Right ventricle myocardium superior (tissue), 1 donor: ENCODE data around the gene LIPG. TPM values are rescaled to one million over a fixed set of nuclear protein-coding genes. Genes with fewer than 3 reads are reported as not detected.

Experiments used
- ATAC-seq: fragments of 200-7000 bp; cut with Tn5 transposase; one replicate; pipeline ENCODE4 v1.9.1; 2020; ENCODE audit warnings: mild to moderate bottlenecking; ENCODE audit not compliant: poor library complexity
- DNase-seq: peaks from one replicate; pipeline ENCODE4 v3.0.0-alpha.2; 2020
- intact Hi-C: fragments of 100-400 bp; cut with DNase I; formaldehyde crosslinking; loops from one replicate; pipeline ENCODE4 v1.11.2; 2022
- total RNA-seq: library from RNA; stranded (reverse); fragmentation: NEBNext Ultra II Directional; extraction: Animal tissue kit (Norgen Biotek cat#: 25700); gene quantifications from one replicate; pipeline ENCODE4 v1.2.1, GENCODE V29; 2021
- donor health status: DM: no; HTN: yes; CAD: no; lungs with severe emphysema.

Gene LIPG
- total RNA-seq, 1 donor from 2014 or later = 0.19 TPM

GRCh38 chr18:49621717-49622351 is 60.0 kb downstream of the LIPG start:
- intact Hi-C loops = no loop called here
- no peak for ATAC-seq
- no peak for DNase-seq

- intact Hi-C loops = no loop called here
- ATAC-seq = no peak
Measured at GRCh38 chr18:49623571-49623970, 61.7 kb downstream of the LIPG start.

GRCh38 chr18:49625021-49625691 is 63.3 kb downstream of the LIPG start:
- DNase-seq (no peak), ATAC-seq (no peak)
- intact Hi-C loops = no loop called here

More at GRCh38 chr18:49623571-49623970, 61.7 kb downstream of the LIPG start:
- DNase-seq = no peak

GRCh38 chr18:49626842-49627467 is 65.1 kb downstream of the LIPG start:
- intact Hi-C loops = no loop called here

GRCh38 chr18:49628119-49628518 is 66.3 kb downstream of the LIPG start:
- DNase-seq = no peak
- intact Hi-C loops = no loop called here

More at GRCh38 chr18:49626842-49627467, 65.1 kb downstream of the LIPG start:
- DNase-seq (no peak), ATAC-seq (no peak)

GRCh38 chr18:49628881-49629795 is 67.3 kb downstream of the LIPG start:
- ATAC-seq (peak; percentile 62), DNase-seq (peak; percentile 68)
- intact Hi-C loops = no loop called here

More at GRCh38 chr18:49628119-49628518, 66.3 kb downstream of the LIPG start:
- ATAC-seq = no peak

- intact Hi-C loops = no loop called here
- ATAC-seq = peak; percentile 23
- DNase-seq = no peak
Measured at GRCh38 chr18:49630246-49630699, 68.4 kb downstream of the LIPG start.

GRCh38 chr18:49631146-49631866 is 69.4 kb downstream of the LIPG start:
- ATAC-seq (peak; percentile 18), DNase-seq (no peak)
- intact Hi-C loops = no loop called here

GRCh38 chr18:49632588-49632987 is 70.7 kb downstream of the LIPG start:
- intact Hi-C loops = no loop called here
- DNase-seq (no peak), ATAC-seq (peak; percentile 52)

GRCh38 chr18:49638209-49638785 is 76.4 kb downstream of the LIPG start:
- no peak for DNase-seq
- intact Hi-C loops = no loop called here

GRCh38 chr18:49638891-49639557 is 77.2 kb downstream of the LIPG start:
- ATAC-seq = no peak
- no peak for DNase-seq
- intact Hi-C loops = no loop called here

More at GRCh38 chr18:49638209-49638785, 76.4 kb downstream of the LIPG start:
- ATAC-seq = no peak

- ATAC-seq = peak; percentile 55
Measured at GRCh38 chr18:49639643-49640391, 78.0 kb downstream of the LIPG start.

GRCh38 chr18:49640741-49641140 is 78.9 kb downstream of the LIPG start:
- ATAC-seq (no peak), DNase-seq (no peak)
- intact Hi-C loops = no loop called here

More at GRCh38 chr18:49639643-49640391, 78.0 kb downstream of the LIPG start:
- DNase-seq = no peak
- intact Hi-C loops = no loop called here

GRCh38 chr18:49645196-49645595 is 83.3 kb downstream of the LIPG start:
- intact Hi-C loops = no loop called here
- no peak for ATAC-seq

GRCh38 chr18:49645841-49646351 is 84.0 kb downstream of the LIPG start:
- peak; percentile 80 for DNase-seq
- intact Hi-C loops = no loop called here
- ATAC-seq = peak; percentile 91

More at GRCh38 chr18:49645196-49645595, 83.3 kb downstream of the LIPG start:
- DNase-seq = no peak

- ATAC-seq = no peak
- intact Hi-C loops = no loop called here
- no peak for DNase-seq
Measured at GRCh38 chr18:49646873-49647272, 85.0 kb downstream of the LIPG start.
